DMS53 (cell line): ENCODE data around the gene TPPP.
"Not testable (repeated sequence)": the region's sequence is repeated elsewhere in the genome, so short reads cannot be mapped to it uniquely, and the experiment has no call there.

Experiments used
- DNase-seq: peaks from one replicate; lab custom pipeline; 2025; lab: John Stamatoyannopoulos, UW

Gene TPPP

DNA sequence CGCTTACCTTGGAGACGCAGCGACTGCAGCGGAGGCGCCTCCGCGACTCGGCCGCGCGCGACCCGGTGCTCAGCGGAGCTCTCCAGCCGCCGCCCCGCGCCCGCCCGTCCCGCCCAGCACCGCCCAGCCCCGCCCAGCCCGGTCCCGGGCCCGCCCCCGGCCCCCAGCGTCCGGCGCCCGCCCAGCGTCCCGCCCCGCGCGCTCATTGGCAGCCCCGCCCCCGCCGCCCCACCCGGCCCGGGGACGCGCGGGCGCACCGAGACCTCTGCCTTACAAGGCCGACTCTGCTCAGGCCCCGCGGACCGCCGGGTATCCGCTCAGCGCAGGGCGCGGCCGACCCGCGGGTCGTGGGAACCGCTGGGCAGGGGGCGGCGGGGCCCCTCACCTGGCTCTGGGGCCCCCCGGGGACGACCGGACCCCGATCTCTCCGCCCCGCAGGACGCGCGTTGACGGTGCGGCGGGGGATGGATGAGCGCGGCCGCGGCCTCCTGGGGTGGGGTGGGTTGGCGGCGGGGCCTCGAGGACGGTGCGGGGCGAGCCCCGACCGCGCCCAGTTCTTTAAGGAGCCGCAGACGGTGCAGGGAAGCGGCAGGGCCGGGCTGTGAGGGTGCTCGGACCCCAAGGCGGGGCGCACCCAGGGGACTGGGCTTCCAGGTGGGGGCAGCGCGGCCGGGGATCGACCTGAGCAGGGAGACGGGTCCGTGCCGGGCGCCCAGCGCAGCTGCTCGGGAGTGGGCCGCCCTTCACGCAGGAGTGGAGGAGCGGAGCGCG, at the start of gene TPPP:
Gene TPPP, minus strand, starts transcription at position 82 of the 771 bp plus-strand sequence. CDS start 15,292 bp downstream, outside the sequence.
- DNase-seq, result peak; percentile 99

DNA sequence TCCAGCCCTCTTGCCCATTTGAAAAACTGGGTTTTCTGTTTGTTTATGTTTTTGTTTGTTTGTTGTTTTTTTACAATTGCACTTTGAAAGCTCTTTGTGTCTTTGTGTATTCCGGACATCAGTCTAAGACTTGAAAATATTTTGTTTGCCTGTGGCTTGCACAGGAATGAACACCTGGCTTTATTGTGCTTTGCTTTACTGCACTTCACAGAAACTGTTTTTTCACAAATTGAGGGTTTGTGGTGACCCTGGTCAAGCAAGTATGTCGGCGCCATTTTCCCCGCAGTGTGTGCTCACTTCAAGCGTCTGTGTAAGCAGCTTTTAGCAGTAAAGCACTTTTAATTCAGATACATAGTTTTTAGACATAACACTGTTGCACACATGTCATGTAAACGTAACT, 49.1 kb upstream of the TPPP start:
- DNase-seq, result not testable (repeated sequence)

DNA sequence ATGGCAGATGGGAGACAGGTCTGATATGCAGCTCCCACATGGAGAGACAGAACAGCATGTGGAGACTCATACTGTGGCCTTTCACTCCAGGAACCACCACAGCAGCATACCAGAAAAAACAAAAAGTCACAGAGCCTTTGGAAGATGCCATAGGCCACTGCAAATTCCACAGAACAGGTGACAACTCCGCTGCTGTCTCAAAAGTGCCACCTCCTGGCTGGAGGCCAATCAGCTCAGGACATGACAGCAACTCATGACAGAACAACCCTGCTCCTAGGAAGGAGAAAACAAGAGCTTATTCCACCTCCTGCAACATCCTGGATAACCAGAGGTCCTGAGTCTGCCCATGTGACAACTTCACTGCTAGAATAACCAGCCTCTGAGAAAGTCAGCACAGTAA, 41.0 kb upstream of the TPPP start:
- DNase-seq, result not testable (repeated sequence)

DNA sequence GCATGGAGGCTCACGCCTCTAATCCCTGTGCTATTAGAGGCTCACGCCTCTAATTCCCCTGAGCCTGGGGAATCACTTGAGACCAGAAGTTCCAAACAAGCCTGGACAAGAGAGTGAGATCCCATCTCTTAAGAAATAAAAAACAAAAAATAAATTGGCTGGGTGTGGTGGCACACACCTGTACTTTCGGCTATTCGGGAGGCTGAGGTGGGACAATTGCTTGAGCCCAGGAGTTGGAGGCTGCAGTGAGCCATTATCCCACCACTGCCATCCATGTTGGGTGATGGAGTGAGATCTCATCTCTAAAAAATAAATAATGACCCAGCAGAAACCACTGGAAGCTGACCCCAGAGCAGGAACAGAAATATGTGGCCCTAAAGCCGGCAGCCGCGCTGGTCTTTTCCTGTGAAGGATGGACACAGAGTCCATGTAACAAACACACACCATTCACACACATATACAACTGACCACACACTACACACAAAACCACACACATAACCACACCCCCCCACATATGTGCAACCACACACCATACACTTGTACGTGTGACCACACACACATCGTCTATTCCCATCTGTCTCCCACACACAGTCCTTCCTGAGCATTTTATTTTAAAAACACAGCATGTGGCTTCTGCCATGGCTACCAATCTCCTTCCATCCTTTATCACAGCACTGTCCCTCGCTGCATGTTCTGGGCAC, 39.8 kb upstream of the TPPP start:
- DNase-seq, result not testable (repeated sequence)

DNA sequence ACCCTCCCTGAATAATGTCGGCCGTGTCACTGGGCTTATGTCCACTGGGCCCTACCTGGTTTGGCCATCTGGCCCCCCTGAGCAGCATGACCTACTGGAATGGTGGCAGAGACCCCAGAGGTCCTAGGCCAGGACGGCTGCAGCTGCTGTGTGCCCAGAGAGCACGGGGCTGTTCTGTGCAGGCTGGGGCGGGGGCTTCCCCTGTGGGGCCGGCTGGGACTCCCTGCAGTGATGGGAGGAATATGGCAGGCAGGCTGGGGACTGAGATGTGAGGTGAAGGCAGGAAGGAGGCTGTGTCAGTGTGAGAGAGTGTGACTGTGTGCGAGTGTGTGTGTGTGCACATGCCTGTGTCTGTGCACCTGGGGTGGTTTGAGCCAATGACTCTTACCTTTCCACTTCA, 36.1 kb upstream of the TPPP start:
- DNase-seq, result not testable (repeated sequence)

DNA sequence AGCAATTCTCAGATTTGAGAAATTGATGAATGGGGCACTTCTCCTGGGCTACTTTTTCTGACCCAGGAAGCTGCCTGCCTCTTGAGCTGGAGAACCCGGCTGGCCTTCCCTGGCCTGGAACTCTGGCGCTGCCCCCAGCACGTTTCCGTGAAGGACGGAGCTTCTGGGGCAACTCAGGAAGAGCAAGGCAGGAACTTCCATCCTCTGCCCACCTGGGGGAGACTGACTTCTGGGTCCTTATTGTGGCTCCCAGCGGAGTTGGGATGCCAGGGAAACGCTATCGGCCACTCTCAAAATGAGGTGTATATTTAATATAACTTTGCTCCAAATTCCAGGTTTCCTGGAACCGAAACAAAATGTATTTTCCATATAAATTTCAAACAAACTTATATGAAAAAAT, 33.9 kb upstream of the TPPP start:
- not testable (repeated sequence) for DNase-seq

DNA sequence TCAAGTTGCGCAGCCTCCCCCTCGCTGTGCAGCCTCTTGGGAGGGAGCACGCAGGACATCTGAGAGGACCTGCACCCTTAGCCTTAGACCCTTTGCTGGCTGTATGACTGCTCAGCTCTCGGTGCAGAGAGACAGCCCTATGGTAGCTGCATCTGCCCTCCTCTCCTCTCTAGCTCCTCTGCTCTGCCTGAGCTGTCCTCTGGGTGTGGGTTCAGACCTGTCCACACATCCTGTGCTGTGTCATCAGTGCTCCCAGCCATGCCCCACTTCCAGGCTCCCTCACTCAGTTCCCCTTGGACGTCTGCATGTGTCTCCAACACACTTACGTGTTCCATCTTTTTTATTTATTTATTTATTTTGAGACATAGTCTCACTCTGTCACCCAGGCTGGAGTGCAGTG, 30.7 kb upstream of the TPPP start:
- not testable (repeated sequence) for DNase-seq

DNA sequence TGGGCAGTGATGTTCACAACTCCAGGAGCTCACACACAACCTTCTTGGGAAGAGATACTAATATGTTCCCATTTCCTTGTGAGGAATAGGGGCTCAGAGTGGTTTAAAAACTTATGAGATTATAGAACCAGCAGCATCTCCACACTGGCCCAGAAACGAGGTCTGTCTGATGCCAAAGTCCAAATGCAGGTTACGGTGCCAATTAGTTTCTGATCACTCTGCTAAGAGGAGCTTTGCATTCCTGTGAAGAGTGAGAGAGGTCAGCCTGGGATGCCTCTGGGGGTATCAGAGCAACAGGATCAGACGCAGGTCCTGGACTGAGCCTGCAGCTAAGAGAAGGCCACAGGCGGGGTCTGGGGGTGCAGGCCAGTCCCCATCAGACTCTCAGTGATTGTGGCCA, 30.2 kb upstream of the TPPP start:
- DNase-seq, result not testable (repeated sequence)

DNA sequence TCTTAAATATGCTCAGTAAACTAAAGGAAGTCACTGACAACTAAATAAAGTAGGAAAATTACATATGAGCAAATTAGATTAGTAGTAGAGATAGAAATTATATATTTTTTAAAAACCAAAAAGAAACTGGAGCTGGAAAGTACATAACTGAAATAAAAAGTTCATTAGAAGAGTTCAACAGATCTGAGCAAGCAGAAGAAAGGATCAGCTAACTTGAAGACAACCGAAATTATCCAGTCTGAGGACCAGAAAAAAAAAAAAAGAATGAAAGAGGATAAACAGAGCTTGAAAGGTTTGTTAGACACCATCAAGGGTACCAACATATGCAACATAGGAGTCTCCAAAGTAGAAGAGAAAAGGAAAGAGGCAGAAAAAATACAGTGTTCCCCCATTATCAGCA, 26.2 kb upstream of the TPPP start:
- DNase-seq, result not testable (repeated sequence)

DNA sequence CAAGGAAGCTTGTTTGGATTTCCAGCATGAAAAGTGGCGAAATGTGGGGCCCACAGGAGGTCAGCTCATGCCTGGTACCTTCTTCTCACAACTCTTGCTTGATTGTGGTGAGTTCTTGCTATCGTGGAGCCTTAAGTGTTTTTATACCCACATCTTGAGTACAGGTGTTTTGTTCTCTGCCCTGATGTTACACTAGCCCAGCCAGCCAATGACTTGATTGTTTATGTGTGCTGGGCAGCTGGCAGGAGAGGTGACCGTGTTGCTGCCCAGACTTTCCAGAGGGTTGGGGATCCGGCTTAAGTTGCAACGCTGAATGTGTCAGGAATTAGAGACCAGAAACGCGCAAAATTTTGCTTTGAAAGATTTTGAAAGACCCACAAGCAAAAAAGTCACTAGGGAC, 24.0 kb upstream of the TPPP start:
- no peak for DNase-seq

DNA sequence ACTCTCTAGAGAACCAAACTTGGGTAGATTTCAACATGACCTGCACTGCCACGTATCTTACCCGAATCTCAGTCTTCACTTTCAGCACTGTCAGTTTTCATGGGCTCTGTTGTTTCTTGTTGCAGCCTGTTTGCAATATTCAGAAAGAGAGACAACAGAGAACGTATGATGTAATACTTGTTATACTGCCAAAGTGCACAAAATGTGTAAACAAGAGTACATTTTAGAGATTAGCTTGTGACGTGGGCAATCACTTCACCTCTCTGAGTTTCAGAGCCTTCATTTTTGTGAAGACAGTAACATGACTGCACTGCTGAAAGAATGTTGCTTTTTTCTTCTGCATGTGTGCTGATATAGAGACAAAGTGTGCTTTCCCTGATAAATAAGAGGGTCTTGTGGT, 23.6 kb upstream of the TPPP start:
- peak; percentile 64 for DNase-seq

DNA sequence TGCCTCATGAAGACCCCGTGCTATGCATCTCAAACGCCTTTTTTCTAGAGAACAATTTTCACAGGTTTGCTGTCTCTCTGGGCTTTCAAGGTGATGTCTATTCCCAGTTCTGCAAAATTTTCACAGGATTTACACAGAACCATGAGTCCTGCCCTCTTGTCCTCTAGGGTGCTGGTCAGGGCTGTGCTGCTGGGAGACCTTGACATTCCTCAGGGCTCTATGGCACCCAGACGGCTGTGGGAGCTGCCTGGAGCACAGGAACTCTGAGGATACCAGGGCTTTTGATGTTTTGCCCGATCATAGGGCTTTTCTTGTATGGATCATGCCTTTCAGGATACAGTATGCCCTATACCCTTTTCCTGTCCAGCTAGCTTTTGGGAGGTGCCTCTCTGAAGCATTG, 22.5 kb upstream of the TPPP start:
- not testable (repeated sequence) for DNase-seq

DNA sequence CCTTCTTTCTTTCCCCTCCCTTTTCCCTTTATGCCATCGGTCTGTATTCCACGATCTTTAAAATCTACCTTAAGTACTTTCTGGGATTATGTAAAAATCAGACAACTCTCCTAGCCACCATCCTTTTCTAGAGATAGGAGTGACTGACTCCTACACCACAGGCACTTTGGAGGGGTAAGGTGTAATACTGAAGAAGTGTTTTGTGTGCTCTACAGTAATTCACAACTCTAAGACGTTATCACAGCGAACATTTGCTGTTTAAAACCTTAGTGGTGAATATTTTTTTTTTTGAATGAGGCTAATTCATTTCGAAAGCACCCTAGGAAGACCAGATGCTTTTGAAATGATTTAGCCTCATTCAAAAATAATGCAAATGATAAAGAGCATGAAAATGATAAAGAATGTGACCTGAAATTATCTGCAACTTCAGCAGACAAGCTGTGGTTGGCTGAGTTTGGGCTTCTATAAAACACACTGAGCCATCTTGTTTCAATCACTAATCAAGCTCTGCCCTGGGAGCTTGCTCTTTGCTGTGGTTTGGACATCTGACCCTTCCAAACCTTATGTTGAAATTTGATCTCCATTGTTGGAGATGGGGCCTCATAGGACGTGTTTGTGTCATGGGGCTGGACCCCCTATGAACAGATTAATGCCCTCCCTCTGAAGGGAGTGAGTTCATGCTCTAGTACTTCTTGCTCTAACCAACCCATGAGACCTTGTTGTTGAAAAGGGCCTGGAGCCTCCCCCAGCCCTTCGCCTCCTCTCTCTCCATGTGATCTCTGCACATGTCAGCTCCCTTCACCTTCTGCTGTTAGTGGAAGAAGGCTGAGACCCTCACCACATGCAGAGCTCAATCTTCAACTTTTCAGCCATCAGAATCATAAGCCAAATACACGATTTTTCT, 21.3 kb upstream of the TPPP start:
- DNase-seq, result not testable (repeated sequence)

DNA sequence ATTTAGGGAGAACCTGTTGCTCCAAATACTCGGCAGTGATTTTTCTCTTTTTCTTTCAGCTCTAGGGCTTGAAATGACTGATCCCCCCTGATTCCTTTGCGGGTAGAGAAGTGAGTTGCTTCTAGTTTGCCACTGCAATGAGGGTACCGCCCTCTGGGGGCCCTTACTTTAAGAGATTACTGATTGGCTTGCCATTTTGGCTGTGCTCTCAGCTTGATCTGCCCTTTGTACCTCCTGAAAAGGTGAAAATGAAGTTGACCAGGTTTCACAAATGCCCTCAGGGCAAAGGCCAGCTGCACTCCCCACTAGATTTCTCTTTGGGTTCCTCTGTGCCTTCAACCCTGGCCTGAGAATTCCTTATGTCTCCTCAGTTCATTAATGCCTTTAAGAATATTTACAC, 20.5 kb upstream of the TPPP start:
- DNase-seq, result not testable (repeated sequence)

DNA sequence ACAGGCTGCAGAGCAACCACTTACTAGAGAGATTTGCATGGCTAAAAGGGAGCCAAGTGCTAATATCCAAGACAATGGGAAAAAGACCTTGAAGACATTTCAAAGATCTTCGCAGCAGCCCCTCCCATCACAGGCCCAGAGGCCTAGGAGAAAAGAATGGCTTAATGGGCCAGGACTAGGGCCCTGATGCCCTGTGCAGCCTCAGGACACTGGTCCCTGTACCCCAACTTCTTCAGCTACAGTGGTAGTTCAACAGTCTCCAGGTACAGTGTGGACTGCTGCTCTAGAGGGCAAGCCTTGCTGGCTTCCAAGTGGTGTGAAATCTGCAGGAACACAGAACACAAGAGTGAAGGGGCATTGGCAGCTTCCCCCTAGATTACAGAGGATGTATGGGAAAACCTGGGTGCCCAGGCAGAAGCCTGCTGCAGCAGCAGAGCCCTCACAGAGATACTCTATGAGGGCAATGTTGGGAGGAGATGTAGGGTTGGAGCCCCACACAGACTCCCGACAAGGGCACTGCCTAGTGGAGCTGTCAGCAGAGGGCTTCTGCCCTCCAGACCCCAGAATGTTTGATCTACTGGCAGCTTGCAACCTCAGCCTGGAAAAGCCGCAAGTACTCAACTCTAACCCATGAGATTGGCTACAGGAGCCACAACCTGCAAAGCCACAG, 15.8 kb upstream of the TPPP start:
- not testable (repeated sequence) for DNase-seq

DNA sequence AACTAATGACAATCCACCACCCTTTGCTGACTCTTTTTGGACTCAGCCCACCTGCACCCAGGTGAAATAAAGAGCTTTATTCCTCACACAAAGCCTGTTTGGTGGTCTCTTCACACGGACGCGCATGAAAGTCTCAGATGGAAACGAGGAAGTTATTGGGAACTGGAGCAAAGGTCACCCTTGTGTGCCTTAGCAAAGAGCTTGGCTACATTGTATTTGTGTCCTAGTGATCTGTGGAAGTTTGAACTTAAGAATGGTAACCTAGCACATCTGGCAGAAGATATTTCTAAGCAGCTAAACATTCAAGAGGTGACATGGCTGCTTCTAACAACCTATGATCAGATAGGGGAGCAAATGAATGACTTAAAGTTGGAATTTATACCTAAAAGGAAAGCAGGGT, 15.2 kb upstream of the TPPP start:
- not testable (repeated sequence) for DNase-seq

DNA sequence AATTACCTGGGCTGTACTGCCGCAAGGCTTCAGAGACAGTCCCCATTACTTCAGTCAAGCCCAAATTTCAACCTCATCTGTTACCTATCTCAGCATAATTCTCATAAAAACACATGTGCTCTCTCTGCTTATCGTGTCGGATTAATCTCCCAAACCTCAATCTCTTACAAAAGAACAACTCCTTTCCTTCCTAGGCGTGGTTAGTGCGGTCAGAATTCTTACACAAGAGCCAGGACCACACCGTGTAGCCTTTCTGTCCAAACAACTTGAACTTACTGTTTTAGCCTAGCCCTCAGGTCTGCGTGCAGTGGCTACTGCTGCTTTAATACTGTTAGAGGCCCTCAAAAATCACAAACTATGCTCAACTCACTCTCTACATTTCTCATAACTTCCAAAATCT, 13.0 kb upstream of the TPPP start:
- DNase-seq, result not testable (repeated sequence)

DNA sequence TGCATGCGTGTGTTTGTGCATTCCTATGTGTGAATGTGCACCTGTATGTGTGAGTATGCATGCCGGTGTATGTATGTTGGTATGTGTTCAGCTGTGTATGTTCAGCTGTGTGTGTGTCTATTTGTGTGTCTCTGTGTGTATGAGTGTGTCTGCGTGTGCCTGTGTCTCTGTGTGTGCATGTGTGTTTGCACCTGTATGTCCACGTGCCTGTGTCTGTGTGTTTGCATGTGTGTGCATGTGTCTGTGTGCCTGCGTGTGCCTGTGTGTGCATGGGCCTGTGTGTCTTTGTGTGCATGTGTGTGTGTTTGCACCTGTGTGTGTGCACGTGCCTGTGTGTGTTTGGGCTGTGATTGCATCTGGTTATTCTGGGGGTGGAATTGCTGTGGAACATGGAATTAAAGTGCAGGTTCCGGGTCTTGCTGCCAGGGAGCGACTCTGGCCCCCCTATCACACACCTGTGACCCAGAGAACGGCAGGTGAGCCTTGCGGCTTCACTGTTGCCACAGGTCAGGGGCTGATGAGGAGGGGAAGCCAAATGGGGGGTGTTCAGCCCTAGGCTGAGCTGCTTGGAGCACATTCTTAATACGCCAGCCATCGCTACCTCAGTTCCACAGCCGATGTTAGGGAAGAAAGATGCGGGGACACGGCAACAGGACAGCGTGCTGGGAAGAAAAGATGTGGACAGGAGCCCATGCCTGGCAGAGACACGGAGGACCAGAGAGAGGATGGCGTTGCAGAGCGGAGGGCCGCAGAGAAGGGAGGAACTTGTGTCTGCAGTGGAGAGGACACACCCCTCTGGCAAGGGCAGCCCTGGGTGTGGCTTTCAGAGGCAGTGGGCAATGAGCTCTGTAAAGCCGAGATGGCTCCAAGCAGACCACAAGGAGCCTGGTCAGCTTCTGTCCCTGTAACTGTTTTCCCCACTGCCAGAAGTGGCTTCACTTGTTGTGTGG, 3.9 kb upstream of the TPPP start:
- DNase-seq, result not testable (repeated sequence)

DNA sequence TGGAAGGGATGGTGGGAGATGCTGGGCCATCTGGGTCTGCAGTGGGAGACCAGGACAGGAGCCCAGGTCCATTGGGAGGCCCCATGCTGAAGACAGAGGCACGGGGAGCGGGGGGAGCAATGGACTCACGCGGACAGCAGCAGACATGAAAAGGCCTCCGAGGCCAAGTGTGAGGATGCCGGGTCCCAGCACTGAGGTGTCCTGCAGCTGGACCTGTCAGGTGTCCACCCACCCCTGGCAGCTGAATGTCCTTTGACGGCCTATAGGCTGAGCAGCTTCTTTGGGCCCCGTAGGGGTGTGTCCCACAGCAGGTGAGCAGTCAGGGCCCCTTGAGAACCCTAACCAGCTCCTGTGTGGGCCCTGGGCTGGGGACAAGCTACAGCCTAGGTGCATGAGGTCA, 3.0 kb upstream of the TPPP start:
- DNase-seq, result not testable (repeated sequence)

DNA sequence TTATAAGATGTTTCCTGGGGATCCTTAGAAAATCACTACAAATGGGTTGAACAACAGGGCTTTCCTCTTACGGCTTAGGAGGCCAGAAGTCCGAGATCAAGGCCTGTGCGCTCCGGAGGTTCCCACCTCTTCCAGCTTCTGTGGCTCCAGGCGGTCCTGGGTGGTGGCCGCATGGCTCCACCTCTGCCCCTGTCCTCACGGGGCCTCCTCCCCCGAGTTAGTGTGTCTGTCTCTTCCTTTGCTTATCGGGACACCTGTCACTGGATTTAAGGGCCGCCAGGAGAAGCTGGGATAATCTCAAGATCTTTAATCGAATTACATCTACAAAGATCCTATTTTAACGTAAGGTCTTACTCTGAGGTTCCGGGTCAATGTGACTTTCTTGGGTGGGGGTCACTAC, 2.3 kb upstream of the TPPP start:
- not testable (repeated sequence) for DNase-seq

DNA sequence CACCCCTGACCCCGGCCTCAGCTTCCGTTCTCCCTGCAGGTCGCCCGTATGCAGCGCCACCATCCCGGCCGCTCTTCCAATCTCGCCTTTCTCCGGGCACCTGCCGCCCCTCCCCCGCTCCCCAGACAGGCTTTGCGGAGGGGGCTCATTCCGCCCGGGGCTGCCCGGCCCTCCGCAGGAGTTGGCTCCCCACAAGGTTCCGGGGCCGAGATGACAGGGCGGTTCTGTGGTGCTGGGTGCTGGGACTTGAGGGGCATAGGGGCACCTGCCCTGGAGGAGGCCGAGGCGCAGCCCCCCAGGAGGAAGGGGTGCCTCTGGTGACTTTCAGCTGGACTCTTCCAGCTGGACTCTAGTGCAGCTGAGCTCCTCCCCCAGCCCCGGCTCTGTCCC, 885 bp upstream of the TPPP start:
- peak; percentile 57 for DNase-seq
